Renal cortical epithelial cell (primary cell): Measurements from ENCODE around the gene CD46. TPM values are rescaled to one million over a fixed set of nuclear protein-coding genes. Genes with fewer than 3 reads are reported as not detected.
A peak's percentile ranks its signal among the peaks of the same experiment; 100 is the strongest.

ENCODE experiments used
- DNase-seq: peaks from one replicate; pipeline ENCODE4 v3.0.0-alpha.2; 2011; ENCODE audit warnings: low read depth
- total RNA-seq: library from RNA; depleted of rRNA; stranded (reverse); fragments of >200 nt; gene quantifications from 2 replicates; pipeline ENCODE4 v1.2.3, GENCODE V29; 2014

Gene CD46
- total RNA-seq, 1 donor from 2014 or later = 249 TPM

GRCh38 chr1:207794861-207795260 lies 43.0 kb downstream of the CD46 start:
- no peak for DNase-seq

DNA sequence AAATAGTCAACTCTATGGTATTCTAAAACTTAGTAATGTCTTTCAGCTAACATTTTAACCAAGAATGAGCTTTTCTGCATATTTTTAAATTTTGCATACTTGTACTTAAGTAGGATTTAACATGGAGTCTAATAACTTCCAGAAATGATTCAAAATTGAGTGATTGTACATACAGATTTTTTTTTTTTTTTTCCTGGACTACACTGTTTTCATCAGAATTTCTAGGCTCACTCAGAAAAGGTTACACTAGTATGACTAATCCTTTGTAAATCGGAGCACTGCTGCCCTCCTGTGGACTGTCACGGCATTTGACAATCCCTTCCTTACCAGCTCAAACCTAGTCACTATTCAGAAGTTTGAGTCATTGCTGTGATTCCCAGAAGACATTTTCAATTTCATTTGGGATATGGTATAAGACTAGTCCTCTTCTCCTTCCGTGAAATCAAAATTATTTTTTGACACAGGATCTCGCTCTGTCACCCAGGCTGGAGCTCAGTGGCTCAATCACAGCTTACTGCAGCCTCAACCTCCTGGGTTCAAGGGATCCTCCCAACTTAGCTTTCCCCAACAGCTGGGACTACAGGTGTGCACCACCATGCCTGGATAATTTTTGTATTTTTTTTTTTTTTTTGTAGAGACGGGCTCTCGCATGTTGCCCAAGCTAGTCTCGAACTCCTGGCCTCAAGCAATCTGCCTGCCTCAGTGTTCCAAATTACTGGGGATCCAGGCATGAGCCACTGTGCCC lies 45.5 kb downstream of the CD46 start:
- DNase-seq = peak; percentile 90

DNA sequence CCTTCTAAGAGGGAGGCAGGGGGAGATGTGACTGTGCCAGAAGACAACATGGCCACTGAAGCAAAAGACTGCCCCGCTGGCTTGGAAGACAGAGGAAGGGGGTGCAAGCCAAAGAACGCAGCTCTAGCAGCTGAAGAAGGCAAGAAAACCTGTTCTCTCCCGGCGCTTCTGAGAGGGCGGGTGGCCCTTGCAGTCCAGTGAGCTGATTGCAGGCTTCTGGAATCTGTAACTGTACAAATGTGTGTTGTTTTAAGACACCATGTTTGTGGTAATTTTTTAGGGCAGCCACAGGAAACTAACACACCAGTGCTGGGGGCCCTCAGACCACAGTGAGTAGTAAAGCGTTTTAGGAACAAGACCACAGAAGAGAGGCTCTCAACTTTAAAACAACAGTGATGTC lies 47.0 kb downstream of the CD46 start:
- DNase-seq = no peak

DNA sequence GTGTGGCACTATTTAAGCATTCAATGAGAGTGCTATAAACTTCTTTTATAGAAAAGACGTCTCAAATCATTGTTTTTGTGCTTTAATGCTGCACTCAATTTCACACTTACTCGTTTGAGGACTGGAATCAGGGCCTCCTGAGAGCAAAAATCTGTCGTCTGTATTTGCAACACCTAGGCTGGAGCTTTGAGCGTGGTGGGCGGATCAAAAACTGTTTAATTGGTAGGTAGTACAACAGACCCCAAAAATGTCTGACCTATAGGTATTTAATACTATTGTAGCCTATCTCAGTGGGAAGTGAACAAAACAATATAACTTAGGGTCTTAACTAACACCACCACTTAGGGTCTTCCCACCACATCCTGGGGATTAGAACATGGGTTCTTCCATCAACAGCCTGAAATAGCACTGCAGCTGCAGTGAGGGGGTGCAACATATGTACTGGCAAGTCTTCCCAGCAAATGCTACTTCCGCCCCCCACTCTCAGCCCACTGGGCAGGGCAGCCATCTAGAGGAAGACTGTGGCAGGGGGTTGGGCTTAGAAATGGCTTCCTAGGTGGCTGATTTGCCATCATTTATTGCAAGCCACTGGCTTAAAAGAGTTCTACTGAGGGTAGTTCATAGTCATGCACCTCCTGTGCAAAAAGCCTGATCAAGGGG lies 48.3 kb downstream of the CD46 start:
- no peak for DNase-seq

GRCh38 chr1:207801819-207802218 lies 50.0 kb downstream of the CD46 start:
- DNase-seq = no peak

DNA sequence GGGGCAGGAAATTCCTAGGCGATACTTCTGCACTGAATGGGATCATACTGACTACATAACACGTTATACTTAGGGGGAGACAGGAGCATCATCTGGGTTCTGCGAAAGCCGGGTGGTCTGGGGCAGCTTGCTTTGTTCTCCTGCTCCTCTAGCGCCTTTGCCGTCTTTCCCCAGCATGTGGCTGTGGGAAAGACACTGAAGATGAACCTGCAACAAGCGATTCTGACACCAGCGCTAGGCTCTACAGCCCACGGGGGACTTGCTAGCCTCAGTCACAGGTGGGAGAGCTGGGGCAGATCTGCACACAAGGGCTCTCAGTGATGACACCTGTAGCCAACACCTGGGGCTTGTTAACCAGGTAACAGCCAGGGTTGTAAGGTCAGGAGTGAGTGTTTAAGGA lies 51.8 kb downstream of the CD46 start:
- DNase-seq = no peak

DNA sequence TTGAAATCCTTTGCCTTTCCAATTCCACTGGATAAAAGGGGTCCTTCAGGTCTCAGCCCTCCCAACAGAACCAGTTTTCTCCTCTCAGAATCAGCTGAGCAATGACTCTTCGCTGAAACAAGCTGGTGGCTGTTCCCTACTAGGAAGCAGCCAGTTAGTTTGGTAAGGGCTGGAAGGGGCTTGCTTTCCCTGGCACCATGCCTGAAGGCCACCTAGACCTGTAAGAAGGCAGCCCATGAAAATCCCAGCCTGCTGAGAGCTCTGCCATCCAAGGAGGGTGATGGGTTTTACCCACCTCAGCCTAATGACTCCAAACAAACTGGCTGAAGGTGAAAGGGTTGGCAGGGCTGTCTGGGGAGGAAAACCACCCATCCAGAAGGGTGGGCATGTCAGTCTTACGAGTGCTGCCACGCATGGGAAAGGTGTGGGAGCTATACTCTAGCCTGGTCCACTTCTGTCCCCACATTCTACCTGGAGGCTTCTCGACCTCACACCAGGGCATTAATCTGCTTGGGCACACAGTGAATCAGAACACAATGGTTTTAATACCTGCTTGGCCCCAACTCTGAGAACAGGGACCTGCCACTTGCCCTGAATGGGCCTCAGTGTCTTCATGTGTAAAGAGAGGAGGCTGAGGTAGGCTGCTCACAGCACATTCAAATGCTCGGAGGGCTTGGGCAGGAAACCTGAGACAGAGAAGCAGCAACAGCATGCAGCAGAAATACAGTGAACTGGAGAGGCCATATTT lies 53.0 kb downstream of the CD46 start:
- no peak for DNase-seq

- peak; percentile 91 for DNase-seq
Observed at GRCh38 chr1:207805841-207806421, 54.1 kb downstream of the CD46 start.

GRCh38 chr1:207806531-207807325 lies 54.9 kb downstream of the CD46 start:
- DNase-seq = peak; percentile 87

DNA sequence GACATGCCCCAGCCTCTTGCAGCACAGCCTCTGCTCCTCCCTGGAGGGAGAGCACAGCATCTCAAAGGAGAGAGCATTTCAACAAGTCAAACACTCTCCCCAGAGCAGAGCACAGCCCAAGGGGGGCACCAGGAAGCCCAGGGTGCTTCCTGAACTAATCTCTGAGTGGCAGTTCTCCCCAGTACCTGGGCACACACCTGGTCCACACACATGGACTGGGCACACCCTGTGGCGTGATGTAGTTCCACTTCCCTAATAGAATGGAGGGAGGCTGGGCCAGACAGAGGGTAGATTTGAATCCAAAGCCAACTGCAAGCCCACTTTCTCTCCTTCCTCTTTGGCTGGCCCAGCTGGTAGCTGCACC lies 55.5 kb downstream of the CD46 start:
- no peak for DNase-seq

- DNase-seq = peak; percentile 24
Observed at GRCh38 chr1:207807690-207808321, 56.0 kb downstream of the CD46 start.

GRCh38 chr1:207808322-207808705 lies 56.5 kb downstream of the CD46 start:
- no peak for DNase-seq

DNA sequence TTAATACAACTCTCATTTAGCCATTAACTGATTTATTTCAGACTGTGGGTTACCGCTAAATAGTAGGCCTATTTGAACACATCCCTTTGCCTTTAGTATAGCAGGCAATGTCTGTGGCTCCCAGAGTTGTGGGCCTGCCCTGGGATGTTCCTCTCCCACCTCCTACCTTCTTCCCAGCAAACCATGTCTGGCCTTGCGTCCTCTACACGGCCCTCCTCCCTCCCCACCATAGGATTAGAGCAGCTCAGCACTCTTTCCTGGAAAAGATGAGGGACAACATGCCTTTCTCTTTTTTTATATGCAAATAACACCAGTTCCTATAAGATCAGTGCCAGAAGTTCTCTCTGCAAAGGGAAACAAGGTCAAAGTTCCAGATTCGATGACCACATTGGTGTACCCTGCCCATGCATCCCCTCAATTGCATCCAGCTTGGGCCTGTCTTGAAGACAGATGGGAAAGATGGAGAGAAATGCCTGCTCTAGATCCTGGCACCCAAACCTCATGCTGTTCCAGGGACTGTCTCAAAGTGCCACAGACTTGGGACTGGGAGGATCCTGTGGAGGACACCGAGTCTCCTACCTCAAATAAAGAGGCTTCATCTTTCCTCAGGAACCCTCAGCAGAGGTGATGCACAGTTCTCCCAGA lies 57.2 kb downstream of the CD46 start:
- no peak for DNase-seq

- DNase-seq = peak; percentile 48
Observed at GRCh38 chr1:207810173-207810572, 58.3 kb downstream of the CD46 start.

GRCh38 chr1:207810606-207811295 lies 58.9 kb downstream of the CD46 start:
- DNase-seq = no peak

- DNase-seq = no peak
Observed at GRCh38 chr1:207811319-207811718, 59.5 kb downstream of the CD46 start.

GRCh38 chr1:207811920-207812720 lies 60.3 kb downstream of the CD46 start:
- peak; percentile 66 for DNase-seq

DNA sequence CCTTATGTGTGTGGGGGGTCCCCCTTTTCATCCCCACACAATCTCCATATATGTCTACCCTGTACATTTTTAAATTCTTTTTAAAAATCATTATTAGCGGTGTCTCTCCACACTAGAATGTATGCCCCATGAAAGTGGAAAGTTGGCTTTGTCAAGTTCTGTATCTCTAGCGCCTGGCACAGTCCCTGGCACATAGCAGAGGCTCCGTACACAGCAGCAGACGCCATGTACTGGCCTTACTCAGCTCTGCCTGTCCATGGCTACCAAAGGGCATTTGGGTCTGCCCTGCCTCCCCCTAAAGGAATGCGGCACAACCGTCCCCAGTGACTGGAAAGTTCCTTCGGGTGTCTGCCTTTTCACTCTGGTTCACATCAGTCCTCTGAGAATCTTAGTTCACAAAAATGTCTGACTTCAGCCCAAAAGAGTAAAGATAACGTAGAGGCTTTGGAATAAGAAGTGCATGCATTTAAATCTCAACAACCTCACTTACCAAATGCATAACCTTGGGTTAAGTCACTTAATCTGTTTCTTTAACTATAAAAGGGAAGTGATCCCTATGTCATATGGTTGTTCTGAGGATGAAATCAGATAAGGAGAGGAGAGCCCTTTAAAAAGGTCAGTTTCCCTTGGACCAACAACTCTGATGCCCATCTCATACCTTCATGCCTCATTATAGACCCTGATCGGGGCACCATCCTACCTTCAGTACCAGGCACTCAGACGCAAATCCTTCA lies 61.1 kb downstream of the CD46 start:
- no peak for DNase-seq

DNA sequence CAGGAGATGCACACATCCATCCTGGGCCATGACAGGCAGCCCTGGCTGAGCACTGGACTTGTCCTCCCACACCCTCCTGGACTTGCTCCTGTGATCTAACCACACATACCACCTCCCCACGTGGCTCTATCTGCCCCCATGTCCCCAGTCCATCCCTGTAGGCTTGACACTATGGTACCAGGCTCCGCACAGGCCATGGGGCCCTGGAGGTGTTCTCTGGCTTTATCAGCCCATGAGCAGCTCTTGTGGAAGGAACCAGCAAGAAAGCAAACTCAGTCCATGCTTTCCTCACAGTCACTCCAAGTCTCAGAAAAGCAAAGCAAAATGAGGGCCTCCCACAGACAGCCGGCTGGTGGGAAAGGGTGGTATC lies 61.6 kb downstream of the CD46 start:
- DNase-seq = no peak
